ENCODE measurements around the gene PGP. TPM values are rescaled to one million over a fixed set of nuclear protein-coding genes. Genes with fewer than 3 reads are reported as not detected.

Gene PGP
- total RNA-seq, 4 donors from 2014 or later: 21.7 to 25.6 (median 23.1) TPM

- Histone ChIP-seq H3K27me3 (peaks cover 0 to 16% of the 10 kb centered on the region in 2 donors), H3K4me3 (no peak overlapping the region), H3K36me3 (no peaks in the 10 kb centered on the region), H3K4me1 (peaks cover 0 to 14% (median 13%) of the 10 kb centered on the region in 4 donors), H3K27ac (no peak overlapping the region), H3K9me3 (no peaks in the 10 kb centered on the region)
- no peak for DNase-seq
- TF ChIP-seq POLR2A (IDR thresholded peaks at IDR 0.05): no peak
- no peak for TF ChIP-seq CTCF (IDR thresholded peaks at IDR 0.05)
Observed at GRCh38 chr16:2191446-2191706, 23.3 kb downstream of the PGP start.

GRCh38 chr16:2190659-2191445 is 23.8 kb downstream of the PGP start:
- TF ChIP-seq CTCF (IDR thresholded peaks at IDR 0.05) (no peak), POLR2A (IDR thresholded peaks at IDR 0.05) (no peak)
- Histone ChIP-seq H3K4me3 (no peak overlapping the region), H3K36me3 (no peaks in the 10 kb centered on the region), H3K4me1 (peaks cover 0 to 11% (median 9%) of the 10 kb centered on the region in 4 donors), H3K27ac (no peak overlapping the region), H3K9me3 (no peaks in the 10 kb centered on the region), H3K27me3 (peaks cover 0 to 12% of the 10 kb centered on the region in 2 donors)
- no peak for DNase-seq

- H3K9me3 ChIP-seq: no peaks in the 10 kb centered on the region
- H3K27me3 ChIP-seq: peaks cover 0 to 5% of the 10 kb centered on the region in 2 donors
- H3K27ac ChIP-seq: no peak overlapping the region
- TF ChIP-seq CTCF (IDR thresholded peaks at IDR 0.05) (no peak), POLR2A (IDR thresholded peaks at IDR 0.05) (no peak)
- peaks cover 0 to 4% (median 2%) of the 10 kb centered on the region in 4 donors for H3K4me1 ChIP-seq
- no peak overlapping the region for H3K4me3 ChIP-seq
- no peak for DNase-seq
- no peaks in the 10 kb centered on the region for H3K36me3 ChIP-seq
Observed at GRCh38 chr16:2190002-2190658, 24.5 kb downstream of the PGP start.

- TF ChIP-seq CTCF (IDR thresholded peaks at IDR 0.05): no peak
- Histone ChIP-seq H3K27ac (no peak overlapping the region), H3K9me3 (no peaks in the 10 kb centered on the region), H3K4me1 (no peaks in the 10 kb centered on the region), H3K4me3 (no peak overlapping the region), H3K27me3 (no peaks in the 10 kb centered on the region), H3K36me3 (no peaks in the 10 kb centered on the region)
- no peak for DNase-seq
Observed at GRCh38 chr16:2189252-2189893, 25.3 kb downstream of the PGP start.

GRCh38 chr16:2188395-2188794 is 26.2 kb downstream of the PGP start:
- Histone ChIP-seq H3K36me3 (no peaks in the 10 kb centered on the region), H3K27ac (no peak overlapping the region), H3K4me3 (no peak overlapping the region), H3K9me3 (no peaks in the 10 kb centered on the region), H3K4me1 (no peaks in the 10 kb centered on the region), H3K27me3 (no peaks in the 10 kb centered on the region)
- DNase-seq: no peak
- TF ChIP-seq POLR2A (IDR thresholded peaks at IDR 0.05) (no peak), CTCF (IDR thresholded peaks at IDR 0.05) (no peak)

Data from Peyer's patch (tissue), 4 donors.